K562 (cell line): ENCODE measurements around the gene NACC1. TPM values are rescaled to one million over a fixed set of nuclear protein-coding genes. Genes with fewer than 3 reads are reported as not detected.

Experiments
- BRCA1 ChIP-seq, 2 experiments: fragments of 450-650 bp in 1 of 2; sonication (generic) in 1 of 2; formaldehyde crosslinking in 1 of 2; IDR thresholded peaks; 2 replicates each; pipeline versions ENCODE4 v1.5.0 to v1.6.1; 2017 to 2020; ENCODE audit warnings: mild to moderate bottlenecking in 1 of 2, missing genetic modification reagents in 1 of 2
- BRD9 ChIP-seq: fragments of 450-650 bp; IDR thresholded peaks from 2 replicates; pipeline ENCODE4 v1.6.1; 2018; ENCODE audit warnings: low read depth; ENCODE audit not compliant: partially characterized antibody
- CCNT2 ChIP-seq: IDR thresholded peaks from 2 replicates; pipeline ENCODE4 v1.6.1; 2011; ENCODE audit warnings: borderline replicate concordance, low read depth, mild to moderate bottlenecking, moderate library complexity, mixed read lengths, low read length; ENCODE audit not compliant: insufficient read length; ENCODE audit errors: extremely low read depth
- CTCF ChIP-seq, 3 experiments: IDR thresholded peaks in 2 of 3; conservative IDR thresholded peaks in 1 of 3; 2 replicates each; pipeline ENCODE4 v1.5.1; 2011 to 2012; ENCODE audit warnings: low read length in 3 of 3, mild to moderate bottlenecking in 3 of 3, control low read depth in 2 of 3, improper control_type of control experiment in 1 of 3, inconsistent platforms in 1 of 3, low read depth in 1 of 3, mixed read lengths in 1 of 3, moderate library complexity in 1 of 3; ENCODE audit not compliant: insufficient read depth in 2 of 3
- DDX20 ChIP-seq: fragments of 450-650 bp; IDR thresholded peaks from 2 replicates; pipeline ENCODE4 v1.6.1; 2016; ENCODE audit warnings: missing genetic modification characterization, low read depth, mild to moderate bottlenecking, missing compliant biosample characterization, moderate library complexity
- ETV1 ChIP-seq: fragments of 450-650 bp; conservative IDR thresholded peaks from 2 replicates; pipeline ENCODE4 v1.6.1; 2016; ENCODE audit warnings: missing genetic modification characterization, control low read depth, low read depth, missing compliant biosample characterization
- FOXA3 ChIP-seq, 2 experiments: fragments of 450-650 bp in 1 of 2; sonication (generic) in 1 of 2; formaldehyde crosslinking; IDR thresholded peaks in 1 of 2; conservative IDR thresholded peaks in 1 of 2; 2 replicates each; pipeline versions ENCODE4 v1.4.0 to v1.8.0; 2020 to 2022; ENCODE audit warnings: mild to moderate bottlenecking in 2 of 2, missing genetic modification reagents in 1 of 2
- FOXP1 ChIP-seq: sonication (generic); formaldehyde crosslinking; IDR thresholded peaks from 2 replicates; pipeline ENCODE4 v1.8.0; 2022; ENCODE audit warnings: mild to moderate bottlenecking, missing genetic modification reagents
- GTF2F1 ChIP-seq: IDR thresholded peaks from 2 replicates; pipeline ENCODE4 v1.6.1; 2011; ENCODE audit warnings: low read depth, low read length, improper control_type of control experiment
- HDGF ChIP-seq: fragments of 450-650 bp; IDR thresholded peaks from 2 replicates; pipeline ENCODE4 v1.6.1; 2016
- HOMEZ ChIP-seq: fragments of 250-450 bp; sonication (Bioruptor Pico); IDR thresholded peaks from 2 replicates; pipeline ENCODE4 v1.4.0; 2020; ENCODE audit warnings: mild to moderate bottlenecking, moderate library complexity
- HSF4 ChIP-seq: fragments of 250-450 bp; sonication (Bioruptor Pico); IDR thresholded peaks from 2 replicates; pipeline ENCODE4 v2.1.2; 2022; ENCODE audit warnings: mild to moderate bottlenecking, moderate library complexity, borderline replicate concordance
- KDM1A ChIP-seq, 2 experiments: fragments of 450-650 bp; IDR thresholded peaks; 2 replicates each; pipeline ENCODE4 v1.6.1; 2016; ENCODE audit warnings: mild to moderate bottlenecking in 2 of 2
- LCOR ChIP-seq: sonication (generic); formaldehyde crosslinking; IDR thresholded peaks from 2 replicates; pipeline ENCODE4 v1.8.0; 2022; ENCODE audit warnings: mild to moderate bottlenecking, missing genetic modification reagents
- NFRKB ChIP-seq: fragments of 450-650 bp; IDR thresholded peaks from 2 replicates; pipeline ENCODE4 v1.6.1; 2016; ENCODE audit warnings: low read depth
- POLR2B ChIP-seq: fragments of 450-650 bp; IDR thresholded peaks from 2 replicates; pipeline ENCODE4 v1.6.1; 2018; ENCODE audit warnings: low read depth; ENCODE audit not compliant: partially characterized antibody
- SOX6 ChIP-seq: fragments of 450-650 bp; IDR thresholded peaks from 2 replicates; pipeline ENCODE4 v1.6.1; 2014; ENCODE audit warnings: mild to moderate bottlenecking
- USF2 ChIP-seq: sonication (generic); formaldehyde crosslinking; IDR thresholded peaks from 2 replicates; pipeline ENCODE4 v1.5.0; 2020; ENCODE audit warnings: missing genetic modification reagents
- WHSC1 ChIP-seq: IDR thresholded peaks from one replicate; pipeline ENCODE4 v1.6.1; 2012; ENCODE audit warnings: low read length, control low read depth, inconsistent platforms
- YBX1 ChIP-seq: fragments of 450-650 bp; IDR thresholded peaks from 2 replicates; pipeline ENCODE4 v1.7.1; 2016; ENCODE audit warnings: mild to moderate bottlenecking
- ZBTB12 ChIP-seq: fragments of 250-450 bp; sonication (Bioruptor Pico); IDR thresholded peaks from 2 replicates; pipeline ENCODE4 v1.4.0; 2020
- ZBTB2 ChIP-seq: fragments of 450-650 bp; IDR thresholded peaks from 2 replicates; pipeline ENCODE4 v1.6.1; 2016; ENCODE audit warnings: antibody characterized with exemption
- ZNF134 ChIP-seq: fragments of 250-450 bp; sonication (Bioruptor Pico); conservative IDR thresholded peaks from 2 replicates; pipeline ENCODE4 v1.4.0; 2020
- ZNF24 ChIP-seq: fragments of 450-650 bp; IDR thresholded peaks from 2 replicates; pipeline ENCODE4 v1.6.1; 2016
- polyA plus RNA-seq, 8 experiments: library from polyadenylated mRNA; depleted of rRNA in 4 of 8; stranded (reverse) in 5 of 8; unstranded in 3 of 8; fragments of >200 nt; fragmentation: Nextera tagmentation in 2 of 8; fragmentation: Illumina TruSeq in 1 of 8; extraction: Ambion mirVana in 2 of 8; extraction: Trizol in 1 of 8; gene quantifications; 2 replicates each; pipeline versions ENCODE4 v1.2.1 to v1.2.3, GENCODE V29; 2011 to 2014; ENCODE audit warnings: inconsistent platforms in 1 of 8, missing spikeins in 1 of 8
- total RNA-seq, 7 experiments: library from RNA; depleted of rRNA in 6 of 7; stranded (reverse); fragments of >200 nt in 6 of 7; fragmentation: Illumina TruSeq in 2 of 7; extraction: Trizol in 2 of 7; gene quantifications; 2 replicates each; pipeline versions ENCODE4 v1.2.1 to v1.2.3, GENCODE V29; 2011 to 2021; ENCODE audit warnings: low replicate concordance in 1 of 7

Gene NACC1
- total and polyA plus RNA-seq, 9 of the 15 experiments (the other 6 are each of a cell fraction or from before 2014, with no cell fraction given) = 0.04 to 96.6 (median 25.8) TPM

- TF ChIP-seq CTCF (IDR thresholded peaks at IDR 0.05 in 2 of 3, conservative IDR thresholded peaks at IDR 0.05 in 1 of 3; ENCODE audit: insufficient read depth in 2 of 3, low read depth in 1 of 3, low read length in 3 of 3) = no peak
- TF ChIP-seq ZBTB2 = no peak
- no peak for TF ChIP-seq ETV1 (tag)
- no peak for TF ChIP-seq SOX6
- TF ChIP-seq POLR2B = peak; percentile 81
- peak; percentile 97 for TF ChIP-seq ZNF24
- TF ChIP-seq HOMEZ (CRISPR knock-in tag) = 0 out of 2 replicates have a peak, but pooled peaks have one; percentile 51
- no peak for TF ChIP-seq BRCA1 (IDR thresholded peaks at IDR 0.05)
- no peak for TF ChIP-seq BRCA1 (CRISPR knock-in tag; IDR thresholded peaks at IDR 0.05)
- TF ChIP-seq NFRKB = peak; percentile 66
- peak; percentile 6; the same call in 1 of the 2 replicates for TF ChIP-seq LCOR (CRISPR knock-in tag)
- peak; percentile 45; the same call in 1 of the 2 replicates for TF ChIP-seq HDGF
- TF ChIP-seq HSF4 (CRISPR knock-in tag) = peak; percentile 77; the same call in 1 of the 2 replicates
- 0 out of 4 replicates have a peak, but pooled peaks of 1 of the 2 experiments have one; percentile 5 for TF ChIP-seq FOXA3 (CRISPR knock-in tag; conservative IDR thresholded peaks at IDR 0.05 in 1 of 2, IDR thresholded peaks at IDR 0.05 in 1 of 2)
- peak; percentile 27; the same call in 1 of the 2 replicates for TF ChIP-seq FOXP1 (CRISPR knock-in tag)
- peak; percentile 29 for TF ChIP-seq BRD9
- no peak for TF ChIP-seq YBX1
- no peak for TF ChIP-seq USF2
- no peak for TF ChIP-seq ZNF134
- no peak for TF ChIP-seq DDX20
- TF ChIP-seq GTF2F1 = no peak
- TF ChIP-seq KDM1A (IDR thresholded peaks at IDR 0.05) = no peak
- no peak for TF ChIP-seq CCNT2
- TF ChIP-seq WHSC1 = no peak
- TF ChIP-seq ZBTB12 (CRISPR knock-in tag) = no peak
Observed at GRCh38 chr19:13102416-13102665, 15.7 kb upstream of the NACC1 start (continued).
